MM.1S (cell line): ENCODE results near the gene XPR1.

ENCODE experiments used
- DNase-seq: peaks from one replicate; pipeline ENCODE4 v3.0.0-alpha.2; 2015
- H2AFZ ChIP-seq: fragments of 300-600 bp; sonication (generic); 2 replicates; pipeline ENCODE4 v1.6.0; 2016; ENCODE audit warnings: antibody characterized with exemption, low read length
- H3F3A ChIP-seq: fragments of 300-600 bp; sonication (generic); 2 replicates; pipeline ENCODE4 v1.6.1; 2016; ENCODE audit warnings: mild to moderate bottlenecking, antibody characterized with exemption, low read length, moderate library complexity, mixed read lengths; ENCODE audit not compliant: insufficient read depth
- H3K27ac ChIP-seq: fragments of 300-600 bp; sonication (generic); 2 replicates; pipeline ENCODE4 v1.5.1; 2016; ENCODE audit warnings: mild to moderate bottlenecking, low read length
- H3K27me3 ChIP-seq: fragments of 300-600 bp; sonication (generic); replicated peaks from 2 replicates; pipeline ENCODE4 v1.6.0; 2016; ENCODE audit warnings: low read length; ENCODE audit not compliant: insufficient read depth
- H3K36me3 ChIP-seq: fragments of 300-600 bp; sonication (generic); replicated peaks from 2 replicates; pipeline ENCODE4 v1.6.1; 2016; ENCODE audit warnings: mild to moderate bottlenecking, low read length, mixed read lengths; ENCODE audit not compliant: insufficient read depth
- H3K4me1 ChIP-seq: fragments of 300-600 bp; sonication (generic); 2 replicates; pipeline ENCODE4 v1.6.1; 2016; ENCODE audit warnings: low read length, mixed read lengths
- H3K4me2 ChIP-seq: fragments of 300-600 bp; sonication (generic); 2 replicates; pipeline ENCODE4 v1.6.0; 2016; ENCODE audit warnings: low read depth, low read length
- H3K4me3 ChIP-seq: fragments of 300-600 bp; sonication (generic); 2 replicates; pipeline ENCODE4 v1.5.1; 2016; ENCODE audit warnings: low read length, mixed read lengths
- H3K79me2 ChIP-seq: fragments of 300-600 bp; sonication (generic); 2 replicates; pipeline ENCODE4 v1.6.1; 2016; ENCODE audit warnings: mixed run types, low read length, mixed read lengths
- H3K9ac ChIP-seq: fragments of 300-600 bp; sonication (generic); 2 replicates; pipeline ENCODE4 v1.6.1; 2016; ENCODE audit warnings: low read length, mixed read lengths
- H3K9me2 ChIP-seq: fragments of 300-600 bp; sonication (generic); replicated peaks from 2 replicates; pipeline ENCODE4 v1.6.1; 2016; ENCODE audit warnings: mild to moderate bottlenecking, low read length, mixed read lengths; ENCODE audit not compliant: insufficient read depth
- H3K9me3 ChIP-seq: fragments of 300-600 bp; sonication (generic); replicated peaks from 2 replicates; pipeline ENCODE4 v1.6.1; 2016; ENCODE audit warnings: mild to moderate bottlenecking, low read length, mixed read lengths; ENCODE audit not compliant: insufficient read depth
- H4K20me1 ChIP-seq: fragments of 300-600 bp; sonication (generic); 2 replicates; pipeline ENCODE4 v1.6.1; 2016; ENCODE audit warnings: mild to moderate bottlenecking, low read length, moderate library complexity, mixed read lengths; ENCODE audit not compliant: insufficient read depth
- EZH2 ChIP-seq: fragments of 300-600 bp; sonication (generic); optimal IDR thresholded peaks from 2 replicates; pipeline ENCODE3; 2017; ENCODE audit warnings: low read depth, mild to moderate bottlenecking, antibody characterized with exemption, low read length, mixed read lengths
- EZH2phosphoT487 ChIP-seq: fragments of 300-600 bp; sonication (generic); IDR thresholded peaks from 2 replicates; pipeline ENCODE4 v1.6.1; 2018; ENCODE audit warnings: antibody characterized with exemption, low read length
- TF ChIP-seq, protein P1 (sequence below): fragments of 300-600 bp; sonication (generic); IDR thresholded peaks from 2 replicates; pipeline ENCODE4 v1.5.1; 2016; ENCODE audit warnings: antibody characterized with exemption, low read length, mixed read lengths

The XPR1 gene

DNA sequence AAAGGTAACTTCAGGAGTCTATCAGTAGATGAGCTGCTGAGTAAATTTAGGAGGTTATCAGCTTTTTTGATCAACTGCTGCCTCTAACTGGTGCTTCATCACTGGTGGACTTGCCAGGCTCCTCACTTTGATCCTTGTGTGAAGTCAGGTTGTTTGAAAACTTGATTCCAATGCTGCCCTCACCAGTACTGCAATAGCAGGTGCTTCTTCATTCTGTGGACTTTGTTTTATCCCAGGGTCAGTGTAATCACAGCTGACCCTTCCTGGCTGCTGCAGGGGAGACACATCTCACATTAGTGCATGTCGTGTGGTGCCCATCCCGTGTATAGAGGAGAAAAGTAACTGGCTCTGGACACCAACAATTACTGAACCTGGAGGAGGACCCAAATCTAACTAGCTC lies 260.9 kb downstream of the XPR1 start:
- Histone ChIP-seq H3K9me2 (no peaks in the 10 kb centered on the region), H3K4me1 (peaks cover 13% of the 10 kb centered on the region), H3F3A (no peaks in the 10 kb centered on the region), H3K9me3 (no peaks in the 10 kb centered on the region), H4K20me1 (no peaks in the 10 kb centered on the region), H3K9ac (no peak overlapping the region), H3K4me3 (no peak overlapping the region), H2AFZ (no peak overlapping the region), H3K27ac (no peak overlapping the region), H3K36me3 (no peaks in the 10 kb centered on the region), H3K27me3 (no peaks in the 10 kb centered on the region), H3K4me2 (no peak overlapping the region), H3K79me2 (no peaks in the 10 kb centered on the region)
- no peak for TF ChIP-seq EZH2
- no peak for TF ChIP-seq EZH2phosphoT487
- TF ChIP-seq, protein P1, sequence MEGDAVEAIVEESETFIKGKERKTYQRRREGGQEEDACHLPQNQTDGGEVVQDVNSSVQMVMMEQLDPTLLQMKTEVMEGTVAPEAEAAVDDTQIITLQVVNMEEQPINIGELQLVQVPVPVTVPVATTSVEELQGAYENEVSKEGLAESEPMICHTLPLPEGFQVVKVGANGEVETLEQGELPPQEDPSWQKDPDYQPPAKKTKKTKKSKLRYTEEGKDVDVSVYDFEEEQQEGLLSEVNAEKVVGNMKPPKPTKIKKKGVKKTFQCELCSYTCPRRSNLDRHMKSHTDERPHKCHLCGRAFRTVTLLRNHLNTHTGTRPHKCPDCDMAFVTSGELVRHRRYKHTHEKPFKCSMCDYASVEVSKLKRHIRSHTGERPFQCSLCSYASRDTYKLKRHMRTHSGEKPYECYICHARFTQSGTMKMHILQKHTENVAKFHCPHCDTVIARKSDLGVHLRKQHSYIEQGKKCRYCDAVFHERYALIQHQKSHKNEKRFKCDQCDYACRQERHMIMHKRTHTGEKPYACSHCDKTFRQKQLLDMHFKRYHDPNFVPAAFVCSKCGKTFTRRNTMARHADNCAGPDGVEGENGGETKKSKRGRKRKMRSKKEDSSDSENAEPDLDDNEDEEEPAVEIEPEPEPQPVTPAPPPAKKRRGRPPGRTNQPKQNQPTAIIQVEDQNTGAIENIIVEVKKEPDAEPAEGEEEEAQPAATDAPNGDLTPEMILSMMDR: no peak
- no peak for DNase-seq

DNA sequence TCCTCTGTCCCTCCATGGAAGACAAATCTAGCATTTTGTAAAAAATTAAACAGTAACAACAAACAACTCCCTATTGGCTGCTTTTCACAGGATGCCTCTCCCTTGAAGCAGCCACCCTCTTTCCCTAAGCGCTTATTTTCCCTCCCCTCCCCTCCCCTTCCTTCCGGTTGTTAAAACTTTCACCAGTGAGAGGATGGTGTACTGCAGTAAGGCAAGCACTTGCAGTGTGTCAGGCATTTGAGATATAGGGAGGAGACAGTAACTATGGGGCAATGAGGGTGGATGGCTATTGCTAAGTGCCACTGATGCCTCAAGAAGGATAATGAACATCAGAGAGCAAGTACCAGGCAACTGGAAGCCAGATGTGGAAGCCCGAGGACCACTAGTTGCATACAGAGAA lies 261.8 kb downstream of the XPR1 start:
- no peak overlapping the region for H3K27ac ChIP-seq
- no peak overlapping the region for H3K4me2 ChIP-seq
- H3K9ac ChIP-seq: no peak overlapping the region
- H3F3A ChIP-seq: no peaks in the 10 kb centered on the region
- no peaks in the 10 kb centered on the region for H3K9me2 ChIP-seq
- TF ChIP-seq EZH2phosphoT487 (no peak), EZH2 (no peak)
- TF ChIP-seq, protein P1: no peak
- H3K27me3 ChIP-seq: no peaks in the 10 kb centered on the region
- no peaks in the 10 kb centered on the region for H3K36me3 ChIP-seq
- no peak overlapping the region for H2AFZ ChIP-seq
- H3K4me3 ChIP-seq: no peak overlapping the region
- H4K20me1 ChIP-seq: no peaks in the 10 kb centered on the region
- H3K4me1 ChIP-seq: peaks cover 7% of the 10 kb centered on the region
- no peaks in the 10 kb centered on the region for H3K79me2 ChIP-seq
- DNase-seq: no peak
- H3K9me3 ChIP-seq: no peaks in the 10 kb centered on the region

DNA sequence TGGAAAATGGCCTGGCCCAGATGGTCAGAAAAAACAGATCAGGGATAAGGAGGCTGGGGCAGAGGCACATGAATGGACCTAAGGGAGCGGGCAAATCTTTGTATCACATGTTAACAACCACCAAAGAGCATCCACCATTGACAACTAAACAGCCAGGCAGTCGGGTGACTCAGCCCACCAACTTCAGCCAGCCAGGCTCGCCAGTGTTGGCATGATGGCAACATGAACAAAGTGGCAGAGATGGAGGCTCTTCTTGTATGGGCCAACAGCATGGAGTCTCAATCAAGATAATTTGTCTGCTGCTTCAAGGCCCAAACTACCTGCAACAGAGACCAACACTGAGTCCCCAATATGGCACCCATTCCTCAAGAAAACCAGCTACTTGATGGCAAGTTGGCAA lies 264.3 kb downstream of the XPR1 start:
- Histone ChIP-seq H3K27ac (no peak overlapping the region), H3K79me2 (no peaks in the 10 kb centered on the region), H3K9ac (no peak overlapping the region), H3K4me1 (no peaks in the 10 kb centered on the region), H3K9me3 (no peaks in the 10 kb centered on the region), H2AFZ (no peak overlapping the region), H4K20me1 (no peaks in the 10 kb centered on the region), H3F3A (no peaks in the 10 kb centered on the region), H3K27me3 (no peaks in the 10 kb centered on the region), H3K4me3 (no peak overlapping the region), H3K9me2 (no peaks in the 10 kb centered on the region), H3K36me3 (no peaks in the 10 kb centered on the region), H3K4me2 (no peak overlapping the region)
- TF ChIP-seq EZH2phosphoT487: no peak
- no peak for TF ChIP-seq EZH2
- TF ChIP-seq, protein P1: no peak
- DNase-seq: no peak
